DND-41 (cell line): ENCODE results near the gene MYL3.
"Not testable (repeated sequence)": the region's sequence is repeated elsewhere in the genome, so short reads cannot be mapped to it uniquely, and the experiment has no call there.

Experiments
- ATAC-seq: fragments of 200-7000 bp; cut with Tn5 transposase; 3 replicates; pipeline ENCODE4 v1.9.1; 2021; ENCODE audit warnings: low read depth; ENCODE audit not compliant: insufficient read depth
- DNase-seq: peaks from one replicate; pipeline ENCODE4 v3.0.0-alpha.2; 2020
- H2AFZ ChIP-seq: 2 replicates; pipeline ENCODE4 v1.6.0; 2012; ENCODE audit warnings: low read depth, low read length
- H3K27ac ChIP-seq: 2 replicates; pipeline ENCODE4 v1.5.1; 2012; ENCODE audit warnings: low read length, inconsistent platforms
- H3K27me3 ChIP-seq: fragments of 200-600 bp; sonication (generic); 2 replicates; pipeline ENCODE4 v1.6.0; 2012; ENCODE audit warnings: low read length, mild to moderate bottlenecking, inconsistent platforms; ENCODE audit not compliant: insufficient read depth, poor library complexity
- H3K36me3 ChIP-seq: 2 replicates; pipeline ENCODE4 v1.5.1; 2012; ENCODE audit warnings: low read length, inconsistent platforms; ENCODE audit not compliant: insufficient read depth
- H3K4me1 ChIP-seq: 2 replicates; pipeline ENCODE4 v1.5.1; 2012; ENCODE audit warnings: mild to moderate bottlenecking, low read length; ENCODE audit not compliant: insufficient read depth
- H3K4me2 ChIP-seq: 2 replicates; pipeline ENCODE4 v1.6.0; 2012; ENCODE audit warnings: mild to moderate bottlenecking, moderate library complexity, low read length, inconsistent platforms; ENCODE audit not compliant: insufficient read depth
- H3K4me3 ChIP-seq, 2 experiments: fragments of 200-600 bp in 1 of 2; shearing (Covaris generic) in 1 of 2; 2 replicates each; pipeline ENCODE4 v1.5.1; 2012 to 2016; ENCODE audit warnings: inconsistent platforms in 2 of 2, low read length in 2 of 2, mild to moderate bottlenecking in 2 of 2, low read depth in 1 of 2, moderate library complexity in 1 of 2
- H3K79me2 ChIP-seq: 2 replicates; pipeline ENCODE4 v1.6.0; 2012; ENCODE audit warnings: low read length, inconsistent platforms; ENCODE audit not compliant: insufficient read depth
- H3K9ac ChIP-seq: 2 replicates; pipeline ENCODE4 v1.6.0; 2012; ENCODE audit warnings: low read depth, mild to moderate bottlenecking, inconsistent platforms, low read length, moderate library complexity
- H3K9me3 ChIP-seq: 2 replicates; pipeline ENCODE4 v1.5.1; 2012; ENCODE audit warnings: low read length, moderate library complexity, mild to moderate bottlenecking, inconsistent platforms; ENCODE audit not compliant: insufficient read depth, severe bottlenecking
- H4K20me1 ChIP-seq: 2 replicates; pipeline ENCODE4 v1.6.0; 2012; ENCODE audit warnings: low read length; ENCODE audit not compliant: insufficient read depth
- CTCF ChIP-seq: IDR thresholded peaks from 2 replicates; pipeline ENCODE4 v1.5.1; 2012; ENCODE audit warnings: borderline replicate concordance, low read length, moderate library complexity, mild to moderate bottlenecking; ENCODE audit not compliant: poor library complexity, severe bottlenecking; ENCODE audit errors: extremely low read depth
- EZH2 ChIP-seq: IDR thresholded peaks from 3 replicates; pipeline ENCODE4 v1.6.1; 2012; ENCODE audit warnings: borderline replicate concordance, low read depth, mild to moderate bottlenecking, moderate library complexity, low read length, inconsistent platforms; ENCODE audit not compliant: severe bottlenecking

Gene MYL3

GRCh38 chr3:46863261-46863782 lies at the start of gene MYL3:
Gene MYL3, minus strand, starts transcription at chr3:46863444. Its CDS starts 54 bp downstream, at chr3:46863390.
- no peak within 1 kb of the TSS for H3K27ac ChIP-seq
- H3K9ac ChIP-seq, result no peak within 1 kb of the TSS
- no peaks in the 10 kb centered on the region for H3K27me3 ChIP-seq
- no peak within 1 kb of the TSS for H2AFZ ChIP-seq
- H3K9me3 ChIP-seq, result no peaks in the 10 kb centered on the region
- DNase-seq (no peak), ATAC-seq (no peak)
- H3K4me3 ChIP-seq, result no peak within 1 kb of the TSS
- no peaks in the 10 kb centered on the region for H3K79me2 ChIP-seq
- no peaks in the 10 kb centered on the region for H4K20me1 ChIP-seq
- no peak for TF ChIP-seq EZH2
- no peak for TF ChIP-seq CTCF
- no peaks in the 10 kb centered on the region for H3K4me1 ChIP-seq
- H3K4me2 ChIP-seq, result no peak within 1 kb of the TSS
- no peaks in the 10 kb centered on the region for H3K36me3 ChIP-seq

DNA sequence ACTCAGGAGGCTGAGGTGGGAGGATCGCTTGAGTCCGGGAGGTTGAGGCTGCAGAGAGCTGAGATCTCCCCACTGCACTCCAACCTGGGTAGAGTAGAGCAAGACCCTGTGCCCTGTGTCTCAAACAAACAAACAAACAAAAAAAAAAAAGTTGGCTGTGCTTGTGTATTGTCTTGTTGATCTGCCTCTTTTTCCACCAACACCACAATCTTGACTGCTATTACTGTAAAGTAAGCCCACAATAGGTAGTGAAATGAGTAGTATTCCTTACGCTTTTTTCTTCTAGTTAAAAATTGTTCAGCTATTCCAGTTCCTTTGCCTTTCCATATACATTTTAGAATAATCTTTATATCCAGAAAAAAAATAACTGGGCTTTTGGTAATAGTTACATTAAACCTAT lies 49.7 kb upstream of the MYL3 start:
- no peak overlapping the region for H2AFZ ChIP-seq
- no peaks in the 10 kb centered on the region for H3K9me3 ChIP-seq
- DNase-seq, result no peak
- ATAC-seq, result no peak
- H3K27me3 ChIP-seq, result no peaks in the 10 kb centered on the region
- TF ChIP-seq EZH2 (no peak), CTCF (no peak)
- peaks cover 12% of the 10 kb centered on the region; the same call in 1 of the 2 replicates for H3K36me3 ChIP-seq
- no peaks in the 10 kb centered on the region for H4K20me1 ChIP-seq
- H3K27ac ChIP-seq, result no peak overlapping the region
- no peaks in the 10 kb centered on the region for H3K79me2 ChIP-seq
- no peaks in the 10 kb centered on the region for H3K4me1 ChIP-seq
- no peak overlapping the region for H3K9ac ChIP-seq
- no peak overlapping the region for H3K4me3 ChIP-seq
- H3K4me2 ChIP-seq, result no peak overlapping the region

DNA sequence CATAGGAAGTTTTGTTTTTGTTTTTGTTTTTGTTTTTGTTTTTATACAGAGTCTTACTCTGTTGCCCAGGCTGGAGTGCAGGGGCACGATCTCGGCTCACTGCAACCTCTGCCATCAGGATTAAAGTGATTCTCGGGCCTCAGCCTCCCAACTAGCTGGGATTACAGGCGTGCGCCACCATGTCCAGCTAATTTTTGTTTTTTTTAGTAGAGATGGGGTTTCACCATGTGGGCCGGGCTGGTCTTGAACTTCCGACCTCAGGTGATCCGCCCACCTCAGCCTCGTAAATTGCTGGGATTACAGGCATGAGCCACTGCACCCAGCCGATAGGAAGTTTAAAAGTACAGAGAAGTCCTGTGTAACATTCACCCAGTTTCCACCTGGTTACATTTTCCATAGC lies 47.7 kb upstream of the MYL3 start:
- H3K79me2 ChIP-seq, H3K27ac ChIP-seq, H3K4me2 ChIP-seq, H4K20me1 ChIP-seq, H3K9ac ChIP-seq, ATAC-seq, H3K27me3 ChIP-seq, H2AFZ ChIP-seq, DNase-seq, H3K36me3 ChIP-seq, H3K4me3 ChIP-seq, H3K4me1 ChIP-seq, H3K9me3 ChIP-seq: not testable (repeated sequence)

DNA sequence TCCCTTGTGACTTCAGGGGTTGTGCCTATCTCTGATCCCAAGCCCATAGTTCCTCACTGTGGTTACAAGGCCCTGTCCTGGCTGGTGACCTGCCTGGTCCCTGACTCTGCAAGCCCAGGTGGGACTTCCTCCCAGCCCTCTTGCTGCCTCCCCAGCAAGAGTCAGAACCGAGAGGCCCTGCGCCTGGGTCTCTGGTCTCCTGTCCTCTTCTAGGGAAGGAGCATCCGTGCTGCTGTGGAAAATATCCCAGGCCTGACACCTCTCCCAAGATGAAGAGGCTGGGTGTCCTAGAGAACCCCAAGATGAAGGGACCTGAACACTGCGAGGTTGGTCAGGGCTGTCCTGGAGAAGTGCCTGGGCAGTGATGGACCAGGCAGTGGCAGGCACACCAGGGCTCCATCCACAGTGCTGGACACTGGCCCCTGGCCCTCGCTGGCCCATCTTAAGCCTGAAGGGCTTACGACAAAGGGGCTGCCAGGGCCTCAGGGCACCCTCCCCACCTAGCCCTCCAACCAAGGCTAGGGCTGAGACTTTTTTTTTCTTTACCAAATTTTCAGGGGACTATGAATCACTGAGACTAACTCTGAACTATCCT lies 47.0 kb upstream of the MYL3 start:
- no peak overlapping the region for H3K27ac ChIP-seq
- H3K4me1 ChIP-seq, result no peaks in the 10 kb centered on the region
- no peak overlapping the region for H3K4me2 ChIP-seq
- H4K20me1 ChIP-seq, result no peaks in the 10 kb centered on the region
- TF ChIP-seq EZH2, result no peak
- no peak for TF ChIP-seq CTCF
- H3K27me3 ChIP-seq, result no peaks in the 10 kb centered on the region
- DNase-seq, result no peak
- H3K4me3 ChIP-seq, result no peak overlapping the region
- H3K79me2 ChIP-seq, result no peaks in the 10 kb centered on the region
- H3K9ac ChIP-seq, result no peak overlapping the region
- no peaks in the 10 kb centered on the region for H3K9me3 ChIP-seq
- ATAC-seq, result no peak
- H3K36me3 ChIP-seq, result no peaks in the 10 kb centered on the region
- H2AFZ ChIP-seq, result no peak overlapping the region
